GM18951 (cell line): ENCODE measurements around the gene SLF2.

Source experiments
- POLR2A ChIP-seq: IDR thresholded peaks from 4 replicates; pipeline ENCODE4 v1.6.1; 2011; ENCODE audit warnings: mild to moderate bottlenecking; ENCODE audit not compliant: insufficient read length, insufficient read depth; ENCODE audit errors: extremely low read depth
- in situ Hi-C: fragments of 300-500 bp; cut with MboI; formaldehyde crosslinking; loops from one replicate; pipeline ENCODE4 v1.12.0; 2022; ENCODE audit warnings: low sequenced_read_pairs, mixed read lengths, inconsistent platforms; ENCODE audit not compliant: unreplicated experiment

The SLF2 gene

GRCh38 chr10:100897976-100898375 lies 14.8 kb upstream of the SLF2 start:
- in situ Hi-C loops = no loop called here
- TF ChIP-seq POLR2A = no peak

- no peak for TF ChIP-seq POLR2A
Observed at GRCh38 chr10:100899171-100899570, 13.6 kb upstream of the SLF2 start.

GRCh38 chr10:100901051-100901450 lies 11.7 kb upstream of the SLF2 start:
- in situ Hi-C loops = no loop called here
- no peak for TF ChIP-seq POLR2A

More at GRCh38 chr10:100899171-100899570, 13.6 kb upstream of the SLF2 start:
- in situ Hi-C loops = no loop called here

- in situ Hi-C loops = no loop called here
- no peak for TF ChIP-seq POLR2A
Observed at GRCh38 chr10:100902622-100903021, 10.1 kb upstream of the SLF2 start.

GRCh38 chr10:100904917-100905316 lies 7.8 kb upstream of the SLF2 start:
- TF ChIP-seq POLR2A = no peak
- in situ Hi-C loops = no loop called here

- TF ChIP-seq POLR2A = no peak
- in situ Hi-C loops = no loop called here
Observed at GRCh38 chr10:100907175-100907574, 5.6 kb upstream of the SLF2 start.

- TF ChIP-seq POLR2A = no peak
- in situ Hi-C loops = no loop called here
Observed at GRCh38 chr10:100907773-100908363, 4.9 kb upstream of the SLF2 start.

- TF ChIP-seq POLR2A = no peak
- in situ Hi-C loops = no loop called here
Observed at GRCh38 chr10:100908378-100908777, 4.4 kb upstream of the SLF2 start.

- no peak for TF ChIP-seq POLR2A
- in situ Hi-C loops = no loop called here
Observed at GRCh38 chr10:100909501-100910263, 3.1 kb upstream of the SLF2 start.

- TF ChIP-seq POLR2A = no peak
- in situ Hi-C loops = no loop called here
Observed at GRCh38 chr10:100911472-100911871, 1.3 kb upstream of the SLF2 start.

- TF ChIP-seq POLR2A = no peak
- in situ Hi-C loops = no loop called here
Observed at GRCh38 chr10:100912013-100912604, 654 bp upstream of the SLF2 start.

- TF ChIP-seq POLR2A = no peak
- in situ Hi-C loops = no loop called here
Observed at GRCh38 chr10:100913470-100913865, 705 bp downstream of the SLF2 start.

GRCh38 chr10:100917071-100917470 lies 4.3 kb downstream of the SLF2 start:
- in situ Hi-C loops = no loop called here
- no peak for TF ChIP-seq POLR2A

GRCh38 chr10:100923580-100923979 lies 10.8 kb downstream of the SLF2 start:
- TF ChIP-seq POLR2A = no peak
- in situ Hi-C loops = no loop called here
